H9 (cell line): ENCODE measurements around the gene SORCS2. TPM values are rescaled to one million over a fixed set of nuclear protein-coding genes. Genes with fewer than 3 reads are reported as not detected.

Experiments used
- DNase-seq: peaks from one replicate; pipeline ENCODE4 v3.0.0-alpha.2; 2017
- H2AFZ ChIP-seq: one replicate; pipeline ENCODE4 v1.6.1; 2013; ENCODE audit warnings: mild to moderate bottlenecking, low read length, control low read depth, moderate library complexity
- H2AK5ac ChIP-seq: 2 replicates; pipeline ENCODE4 v1.6.1; 2013; ENCODE audit warnings: low read length, control low read depth, mixed read lengths; ENCODE audit not compliant: insufficient read length
- H2BK120ac ChIP-seq: one replicate; pipeline ENCODE4 v1.6.1; 2013; ENCODE audit warnings: low read depth, mild to moderate bottlenecking, low read length, control low read depth, inconsistent platforms; ENCODE audit not compliant: poor library complexity, severe bottlenecking
- H2BK12ac ChIP-seq: 2 replicates; pipeline ENCODE4 v1.6.1; 2013; ENCODE audit warnings: low read length, control low read depth, mixed read lengths, low read depth; ENCODE audit not compliant: insufficient read length
- H2BK15ac ChIP-seq: 2 replicates; pipeline ENCODE4 v1.6.1; 2013; ENCODE audit warnings: low read depth, low read length, control low read depth
- H2BK20ac ChIP-seq: one replicate; pipeline ENCODE4 v1.6.1; 2013; ENCODE audit warnings: low read depth, mild to moderate bottlenecking, low read length, control low read depth, inconsistent platforms; ENCODE audit not compliant: poor library complexity, severe bottlenecking
- H2BK5ac ChIP-seq: 2 replicates; pipeline ENCODE4 v1.6.1; 2013; ENCODE audit warnings: low read length, control low read depth, mixed read lengths; ENCODE audit not compliant: insufficient read length
- H3K14ac ChIP-seq: 2 replicates; pipeline ENCODE4 v1.6.1; 2013; ENCODE audit warnings: low read length, control low read depth; ENCODE audit not compliant: insufficient read depth
- H3K18ac ChIP-seq: 2 replicates; pipeline ENCODE4 v1.6.1; 2013; ENCODE audit warnings: low read depth, mild to moderate bottlenecking, mixed read lengths, low read length, control low read depth; ENCODE audit not compliant: insufficient read length
- H3K23ac ChIP-seq: 2 replicates; pipeline ENCODE4 v1.6.1; 2013; ENCODE audit warnings: low read length, control low read depth, mixed read lengths, low read depth; ENCODE audit not compliant: insufficient read length
- H3K23me2 ChIP-seq: 2 replicates; pipeline ENCODE4 v1.6.1; 2013; ENCODE audit warnings: low read depth, mild to moderate bottlenecking, mixed read lengths, low read length, control low read depth; ENCODE audit not compliant: insufficient read length, poor library complexity, severe bottlenecking
- H3K27ac ChIP-seq: 2 replicates; pipeline ENCODE4 v1.5.1; 2013; ENCODE audit warnings: low read length, control low read depth, mixed read lengths, low read depth; ENCODE audit not compliant: insufficient read length
- H3K27me3 ChIP-seq: 2 replicates; pipeline ENCODE4 v1.6.1; 2013; ENCODE audit warnings: low read length, control low read depth, inconsistent platforms; ENCODE audit not compliant: insufficient read depth
- H3K4ac ChIP-seq: 2 replicates; pipeline ENCODE4 v1.6.1; 2013; ENCODE audit warnings: low read depth, mild to moderate bottlenecking, control low read depth, inconsistent platforms, low read length, moderate library complexity
- H3K4me1 ChIP-seq: 2 replicates; pipeline ENCODE4 v1.6.1; 2013; ENCODE audit warnings: low read length, control low read depth, inconsistent platforms; ENCODE audit not compliant: insufficient read depth
- H3K4me2 ChIP-seq: 2 replicates; pipeline ENCODE4 v1.6.1; 2013; ENCODE audit warnings: low read length, control low read depth, mixed read lengths; ENCODE audit not compliant: insufficient read length, insufficient read depth
- H3K56ac ChIP-seq: 2 replicates; pipeline ENCODE4 v1.6.1; 2013; ENCODE audit warnings: low read depth, mild to moderate bottlenecking, mixed read lengths, low read length, control low read depth; ENCODE audit not compliant: insufficient read length
- H3K79me1 ChIP-seq: 2 replicates; pipeline ENCODE4 v1.6.1; 2013; ENCODE audit warnings: low read depth, mild to moderate bottlenecking, moderate library complexity, low read length, control low read depth, inconsistent platforms; ENCODE audit not compliant: insufficient read depth, poor library complexity, severe bottlenecking
- H3K79me2 ChIP-seq: 2 replicates; pipeline ENCODE4 v1.6.1; 2013; ENCODE audit warnings: low read length, control low read depth, inconsistent platforms; ENCODE audit not compliant: insufficient read depth
- H3K9ac ChIP-seq: 2 replicates; pipeline ENCODE4 v1.6.1; 2013; ENCODE audit warnings: low read length, control low read depth, mixed read lengths; ENCODE audit not compliant: insufficient read length; ENCODE audit errors: extremely low read depth
- H3K9me3 ChIP-seq: one replicate; pipeline ENCODE4 v1.6.1; 2013; ENCODE audit warnings: low read depth, low read length, inconsistent platforms; ENCODE audit not compliant: control insufficient read depth
- H3T11ph ChIP-seq: one replicate; pipeline ENCODE4 v1.6.1; 2013; ENCODE audit warnings: mild to moderate bottlenecking, low read length, control low read depth, inconsistent platforms
- H4K20me1 ChIP-seq: one replicate; pipeline ENCODE4 v1.6.1; 2013; ENCODE audit not compliant: control insufficient read depth, insufficient read length, insufficient read depth
- H4K5ac ChIP-seq: 2 replicates; pipeline ENCODE4 v1.6.1; 2013; ENCODE audit warnings: low read depth, mild to moderate bottlenecking, mixed read lengths, low read length, control low read depth; ENCODE audit not compliant: insufficient read length
- H4K8ac ChIP-seq: replicated peaks from 2 replicates; pipeline ENCODE4 v1.6.1; 2013; ENCODE audit warnings: low read length, control low read depth, mixed read lengths, low read depth; ENCODE audit not compliant: insufficient read length
- H4K91ac ChIP-seq: 2 replicates; pipeline ENCODE4 v1.6.1; 2013; ENCODE audit warnings: low read depth, mild to moderate bottlenecking, moderate library complexity, mixed read lengths, low read length, control low read depth; ENCODE audit not compliant: insufficient read length
- H3K27ac Mint-ChIP-seq, 3 experiments: 2 replicates in 2 of 3; 3 replicates in 1 of 3; pipeline ENCODE4 v1.8.0; 2020 to 2021; ENCODE audit warnings: mixed read lengths in 3 of 3, mild to moderate bottlenecking in 1 of 3, moderate library complexity in 1 of 3
- H3K27me3 Mint-ChIP-seq: 2 replicates; pipeline ENCODE4 v1.8.0; 2021; ENCODE audit warnings: low read depth, mild to moderate bottlenecking, moderate library complexity, mixed read lengths
- H3K36me3 Mint-ChIP-seq, 3 experiments: 2 replicates in 2 of 3; 3 replicates in 1 of 3; pipeline ENCODE4 v1.8.0; 2020 to 2021; ENCODE audit warnings: low read depth in 3 of 3, mixed read lengths in 3 of 3; ENCODE audit not compliant: insufficient read depth in 1 of 3
- H3K4me1 Mint-ChIP-seq, 2 experiments: 2 replicates each; pipeline ENCODE4 v1.8.0; 2020; ENCODE audit warnings: mixed read lengths in 2 of 2
- H3K4me3 Mint-ChIP-seq, 2 experiments: 2 replicates in 1 of 2; 3 replicates in 1 of 2; pipeline ENCODE4 v1.8.0; 2020 to 2021; ENCODE audit warnings: mild to moderate bottlenecking in 2 of 2, mixed read lengths in 2 of 2, moderate library complexity in 1 of 2
- H3K9me3 Mint-ChIP-seq, 2 experiments: 2 replicates in 1 of 2; 3 replicates in 1 of 2; pipeline ENCODE4 v1.8.0; 2020; ENCODE audit warnings: mild to moderate bottlenecking in 2 of 2, mixed read lengths in 2 of 2, moderate library complexity in 1 of 2
- CTCF ChIP-seq: fragments of 200-600 bp; sonication (generic); conservative IDR thresholded peaks from 3 replicates; pipeline ENCODE4 v1.8.0; 2021; ENCODE audit warnings: antibody characterized with exemption, mild to moderate bottlenecking
- WGBS: extraction: QIAGEN DNeasy Blood & Tissue Kit; methylation state at CpG from one replicate; pipeline ENCODE4 v1.1.7; 2013; ENCODE audit warnings: missing lambda C conversion rate, low lambda C conversion rate, mixed read lengths; ENCODE audit not compliant: insufficient read length; ENCODE audit errors: extremely low coverage; 5-methylcytosine and 5-hydroxymethylcytosine counted together
- total RNA-seq: library from RNA; stranded (reverse); gene quantifications from 2 replicates; pipeline ENCODE4 v1.2.1, GENCODE V29; 2021

The SORCS2 gene
- total RNA-seq, 1 experiment from 2014 or later, result 0.57 TPM

DNA sequence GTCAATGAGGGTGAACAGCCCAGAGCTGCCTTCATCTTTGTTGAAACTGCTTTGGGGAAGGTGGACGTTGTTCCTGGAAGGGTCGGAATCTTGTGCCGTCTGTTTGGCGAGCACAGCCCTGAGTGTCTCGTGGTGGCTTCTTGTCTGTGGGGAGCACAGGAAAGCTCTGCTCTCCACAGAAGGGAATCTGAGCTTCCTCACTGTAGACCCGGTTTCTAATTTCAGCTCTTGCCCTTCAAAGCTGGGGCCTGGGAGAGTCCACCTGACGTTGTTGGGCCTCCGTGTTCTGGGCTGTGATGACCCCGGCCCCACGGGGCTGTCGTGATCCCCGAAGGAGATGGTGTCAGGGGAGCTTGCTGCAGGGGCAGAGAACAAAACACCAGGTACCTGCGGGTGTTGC, 47.5 kb downstream of the SORCS2 start:
- no peaks in the 10 kb centered on the region for H3K23me2 ChIP-seq
- Mint-ChIP-seq H3K27ac (no peak overlapping the region), H3K4me3 (no peak overlapping the region), H3K9me3 (peaks cover 6 to 7% of the 10 kb centered on the region in 2 experiments), H3K36me3 (peaks cover 0 to 6% (median 0%) of the 10 kb centered on the region in 3 experiments; a peak in 1 of 7 replicates), H3K27me3 (no peaks in the 10 kb centered on the region; the same call in 1 of the 2 replicates), H3K4me1 (no peaks in the 10 kb centered on the region; a peak in 1 of 4 replicates)
- H3K4me1 ChIP-seq, result no peaks in the 10 kb centered on the region
- H2BK5ac ChIP-seq, result no peak overlapping the region
- H3K23ac ChIP-seq, result no peak overlapping the region
- H2AK5ac ChIP-seq, result no peak overlapping the region
- H2AFZ ChIP-seq, result no peak overlapping the region
- H3K9me3 ChIP-seq, result no peaks in the 10 kb centered on the region
- no peak overlapping the region for H2BK12ac ChIP-seq
- no peaks in the 10 kb centered on the region for H3K27me3 ChIP-seq
- H3K4ac ChIP-seq, result no peak overlapping the region
- no peak overlapping the region for H3K18ac ChIP-seq
- no peak overlapping the region for H3T11ph ChIP-seq
- H2BK120ac ChIP-seq, result no peak overlapping the region
- no peak overlapping the region for H4K5ac ChIP-seq
- H3K14ac ChIP-seq, result no peak overlapping the region
- no peak overlapping the region for H3K27ac ChIP-seq
- H2BK20ac ChIP-seq, result no peak overlapping the region
- H2BK15ac ChIP-seq, result no peak overlapping the region
- H3K4me2 ChIP-seq, result no peak overlapping the region
- no peaks in the 10 kb centered on the region for H3K79me1 ChIP-seq
- H4K8ac ChIP-seq, result no peak overlapping the region
- no CpG with 5 or more reads among the region's 13 CpGs for WGBS
- H4K91ac ChIP-seq, result no peak overlapping the region
- no peak overlapping the region for H3K56ac ChIP-seq
- no peak for TF ChIP-seq CTCF
- no peak for DNase-seq
- H3K9ac ChIP-seq, result no peak overlapping the region
- no peaks in the 10 kb centered on the region for H3K79me2 ChIP-seq
- H4K20me1 ChIP-seq, result no peaks in the 10 kb centered on the region
